Right lobe of liver (tissue), 6 donors: Measurements from ENCODE around the gene FAM228B. TPM values are rescaled to one million over a fixed set of nuclear protein-coding genes. Genes with fewer than 3 reads are reported as not detected.

Experiments
- ATAC-seq, 4 donors: fragments of 200-7000 bp; cut with Tn5 transposase; one replicate each; pipeline ENCODE4 v1.9.1; 2020; ENCODE audit warnings: mild to moderate bottlenecking in 4 of 4, moderate library complexity in 4 of 4
- DNase-seq, 3 donors: peaks; one replicate each; pipeline ENCODE4 v3.0.0-alpha.2; 2020
- H3K27ac ChIP-seq, 3 donors: fragments of 200-600 bp; one replicate each; pipeline ENCODE4 v1.8.0; 2022
- H3K27me3 ChIP-seq, 2 donors: fragments of 200-600 bp; one replicate each; pipeline ENCODE4 v1.8.0; 2022
- H3K36me3 ChIP-seq, 4 donors: fragments of 200-600 bp; sonication (generic) in 1 of 4; one replicate each; pipeline versions ENCODE4 v1.5.1 to v1.8.0; 2017 to 2022; ENCODE audit warnings: control low read depth in 1 of 4
- H3K4me1 ChIP-seq, 4 donors: fragments of 200-600 bp; sonication (generic) in 1 of 4; one replicate each; pipeline versions ENCODE4 v1.5.1 to v1.8.0; 2017 to 2022; ENCODE audit warnings: control low read depth in 1 of 4
- H3K4me3 ChIP-seq, 3 donors: fragments of 200-600 bp; one replicate each; pipeline ENCODE4 v1.8.0; 2022
- H3K9me3 ChIP-seq, 4 donors: fragments of 200-600 bp; sonication (generic) in 1 of 4; one replicate each; pipeline versions ENCODE4 v1.5.1 to v1.8.0; 2017 to 2022; ENCODE audit warnings: control low read depth in 1 of 4
- POLR2A ChIP-seq: fragments of 450-650 bp; IDR thresholded peaks from one replicate; pipeline ENCODE4 v1.6.1; 2017; ENCODE audit warnings: antibody characterized with exemption, mild to moderate bottlenecking
- WGBS: methylation state at CpG from one replicate; pipeline ENCODE4 v1.1.6; 2018; ENCODE audit warnings: low coverage, low lambda C conversion rate; ENCODE audit not compliant: insufficient coverage; ENCODE audit errors: missing lambda C conversion rate; 5-methylcytosine and 5-hydroxymethylcytosine counted together
- intact Hi-C, 2 donors: fragments of 100-400 bp; cut with DNase I; formaldehyde crosslinking; loops; one replicate each; pipeline versions ENCODE4 v1.11.2 to v1.14.1; 2022
- total RNA-seq, 6 experiments: library from RNA; depleted of rRNA in 2 of 6; stranded (reverse); fragments of >200 nt in 2 of 6; fragmentation: NEBNext Ultra II Directional in 3 of 6; extraction: Animal tissue kit (Norgen Biotek cat#: 25700) in 3 of 6; gene quantifications; one replicate each; pipeline versions ENCODE4 v1.1.0 to v1.2.4, GENCODE V29; 2016 to 2023
- TF ChIP-seq, protein P1 (sequence below), 4 donors: fragments of 200-600 bp in 3 of 4; fragments of 450-650 bp in 1 of 4; IDR thresholded peaks; one replicate each; pipeline versions ENCODE4 v1.5.1 to v1.8.0; 2016 to 2022; ENCODE audit warnings: antibody characterized with exemption in 4 of 4, mild to moderate bottlenecking in 2 of 4
- donor health status: DM: no; HTN: yes; CAD: no.
- donor health status: DM: no; HTN: no; CAD: no.
- donor health status: DM: no; HTN: no; CAD: no.
- donor health status: DM: no; HTN: yes; CAD: no.
- donor health status: DM: no; HTN: yes; CAD: no.

The FAM228B gene
- total RNA-seq, 6 experiments from 2014 or later, result 2.8 to 4.6 (median 3.7) TPM

DNA sequence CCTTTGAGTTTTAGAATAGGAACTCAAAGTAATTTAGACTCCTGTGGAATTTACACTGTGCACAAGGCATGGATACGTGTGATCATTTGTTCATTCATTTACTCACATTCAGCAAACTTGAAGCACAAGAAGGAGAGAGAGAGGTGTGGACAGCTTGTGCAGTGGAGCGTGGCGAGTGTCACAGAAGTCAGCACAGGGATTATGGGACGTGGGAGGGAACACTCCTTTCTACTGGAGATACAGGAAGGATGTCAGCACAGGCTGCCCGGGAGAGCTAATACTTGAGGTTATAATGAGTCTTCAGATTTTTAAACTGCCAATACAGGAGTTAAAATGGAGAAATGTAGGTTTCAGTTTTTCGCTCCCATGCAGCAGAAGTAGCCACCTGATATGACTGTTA lies 58.6 kb downstream of the FAM228B start:
- Histone ChIP-seq H3K27me3 (no peaks in the 10 kb centered on the region), H3K27ac (no peak overlapping the region), H3K36me3 (no peaks in the 10 kb centered on the region), H3K4me1 (no peaks in the 10 kb centered on the region), H3K4me3 (no peak overlapping the region), H3K9me3 (no peaks in the 10 kb centered on the region)
- intact Hi-C loops, result no loop called here
- DNase-seq (no peak), ATAC-seq (no peak)
- WGBS, result 78% methylated on average over 6 of the region's 6 CpGs
- TF ChIP-seq, protein P1, sequence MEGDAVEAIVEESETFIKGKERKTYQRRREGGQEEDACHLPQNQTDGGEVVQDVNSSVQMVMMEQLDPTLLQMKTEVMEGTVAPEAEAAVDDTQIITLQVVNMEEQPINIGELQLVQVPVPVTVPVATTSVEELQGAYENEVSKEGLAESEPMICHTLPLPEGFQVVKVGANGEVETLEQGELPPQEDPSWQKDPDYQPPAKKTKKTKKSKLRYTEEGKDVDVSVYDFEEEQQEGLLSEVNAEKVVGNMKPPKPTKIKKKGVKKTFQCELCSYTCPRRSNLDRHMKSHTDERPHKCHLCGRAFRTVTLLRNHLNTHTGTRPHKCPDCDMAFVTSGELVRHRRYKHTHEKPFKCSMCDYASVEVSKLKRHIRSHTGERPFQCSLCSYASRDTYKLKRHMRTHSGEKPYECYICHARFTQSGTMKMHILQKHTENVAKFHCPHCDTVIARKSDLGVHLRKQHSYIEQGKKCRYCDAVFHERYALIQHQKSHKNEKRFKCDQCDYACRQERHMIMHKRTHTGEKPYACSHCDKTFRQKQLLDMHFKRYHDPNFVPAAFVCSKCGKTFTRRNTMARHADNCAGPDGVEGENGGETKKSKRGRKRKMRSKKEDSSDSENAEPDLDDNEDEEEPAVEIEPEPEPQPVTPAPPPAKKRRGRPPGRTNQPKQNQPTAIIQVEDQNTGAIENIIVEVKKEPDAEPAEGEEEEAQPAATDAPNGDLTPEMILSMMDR (IDR thresholded peaks at IDR 0.05), result no peak
- TF ChIP-seq POLR2A, result no peak

DNA sequence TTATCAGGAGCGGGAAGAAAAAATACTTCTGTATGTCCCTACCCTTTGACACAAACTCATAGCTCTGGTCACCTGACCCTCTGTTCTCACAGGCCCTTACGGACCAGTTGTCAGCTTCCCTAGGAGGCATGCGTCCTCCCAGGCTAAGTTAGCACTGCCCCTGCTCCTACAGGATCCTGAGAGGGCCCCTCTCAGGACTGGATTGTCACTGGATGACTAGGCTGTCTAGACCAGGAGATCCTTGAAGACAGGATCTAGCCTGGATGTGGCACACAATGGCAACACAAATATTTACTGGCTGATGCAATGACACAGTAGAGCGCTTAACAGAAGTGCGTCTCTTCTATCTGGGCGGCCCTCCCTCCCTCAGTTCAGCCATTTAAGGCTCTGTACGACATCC lies 59.2 kb downstream of the FAM228B start:
- TF ChIP-seq, protein P1 (IDR thresholded peaks at IDR 0.05), result no peak
- DNase-seq, result no peak
- Histone ChIP-seq H3K4me3 (no peak overlapping the region), H3K4me1 (no peaks in the 10 kb centered on the region), H3K27me3 (no peaks in the 10 kb centered on the region), H3K9me3 (no peaks in the 10 kb centered on the region), H3K27ac (no peak overlapping the region), H3K36me3 (no peaks in the 10 kb centered on the region)
- no peak for ATAC-seq
- intact Hi-C loops, result no loop called here
- WGBS, result 85% methylated on average over 6 of the region's 7 CpGs

DNA sequence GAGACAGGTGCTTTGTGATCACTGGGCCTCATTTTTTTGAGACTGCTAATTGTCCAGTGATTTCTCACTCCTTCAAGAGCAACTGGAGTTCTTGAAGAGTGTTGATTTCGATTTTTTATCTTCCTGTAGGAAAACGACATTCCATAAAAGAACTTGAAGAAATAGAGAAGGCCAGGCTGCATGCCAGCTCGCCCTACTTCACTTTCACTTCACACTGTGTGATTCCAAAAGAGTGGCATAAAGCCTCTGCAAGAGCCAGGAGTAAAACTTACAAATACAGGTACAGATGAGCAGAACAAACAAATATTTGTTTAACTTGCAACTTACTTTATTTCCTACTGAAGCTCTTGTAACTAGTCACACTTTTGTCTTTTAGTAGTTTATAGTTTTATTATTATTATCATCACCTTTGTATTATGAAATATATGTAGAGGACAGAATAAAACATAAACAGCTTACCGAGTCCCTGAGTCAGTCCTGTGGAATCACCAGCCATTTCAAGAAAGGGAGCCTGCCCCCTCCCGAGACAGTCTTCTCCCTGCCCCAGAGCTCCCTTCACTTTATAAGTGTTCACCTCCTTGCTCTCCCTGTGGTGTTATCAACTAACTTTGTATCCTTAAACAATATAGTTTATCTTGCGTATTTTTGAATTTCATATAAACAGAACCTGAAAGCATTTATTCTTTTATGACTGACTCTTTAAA lies 60.2 kb downstream of the FAM228B start:
- ATAC-seq (no peak), DNase-seq (no peak)
- Histone ChIP-seq H3K4me1 (no peaks in the 10 kb centered on the region), H3K9me3 (no peaks in the 10 kb centered on the region), H3K4me3 (no peak overlapping the region), H3K36me3 (no peaks in the 10 kb centered on the region), H3K27ac (no peak overlapping the region), H3K27me3 (no peaks in the 10 kb centered on the region)
- WGBS, result 69% methylated on average over 6 of the region's 6 CpGs
- no peak for TF ChIP-seq POLR2A
- TF ChIP-seq, protein P1 (IDR thresholded peaks at IDR 0.05), result no peak
- intact Hi-C loops, result no loop called here

DNA sequence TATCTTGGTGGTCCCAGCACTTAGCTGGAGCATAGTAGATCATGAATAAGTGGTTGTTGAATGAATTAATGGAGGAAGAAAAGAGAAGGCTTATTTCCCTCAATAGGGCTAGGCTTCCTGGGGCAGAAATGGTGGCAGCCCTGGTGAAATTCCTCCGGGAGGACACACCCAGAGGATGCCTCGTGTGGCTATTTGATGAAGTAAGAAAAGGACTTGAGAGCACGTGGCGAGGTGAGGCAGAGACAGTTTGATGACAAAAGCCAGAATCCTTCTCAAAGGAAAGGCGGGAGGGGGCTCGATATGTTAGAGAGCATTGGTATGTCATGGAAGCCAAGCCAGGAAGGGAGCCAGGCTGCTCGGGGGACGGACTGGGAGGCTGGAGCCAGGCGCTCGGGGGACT lies 66.3 kb downstream of the FAM228B start:
- H3K4me1 ChIP-seq, result no peaks in the 10 kb centered on the region
- intact Hi-C loops, result no loop called here
- H3K27me3 ChIP-seq, result no peaks in the 10 kb centered on the region
- H3K9me3 ChIP-seq, result no peaks in the 10 kb centered on the region
- H3K27ac ChIP-seq, result no peak overlapping the region
- no peaks in the 10 kb centered on the region for H3K36me3 ChIP-seq
- TF ChIP-seq POLR2A, result no peak
- TF ChIP-seq, protein P1 (IDR thresholded peaks at IDR 0.05), result no peak
- ATAC-seq, result no peak
- 43% methylated on average over 3 of the region's 10 CpGs for WGBS
- H3K4me3 ChIP-seq, result no peak overlapping the region
- DNase-seq, result no peak
